Measurements from ENCODE around the gene RPS6KL1.

DNA sequence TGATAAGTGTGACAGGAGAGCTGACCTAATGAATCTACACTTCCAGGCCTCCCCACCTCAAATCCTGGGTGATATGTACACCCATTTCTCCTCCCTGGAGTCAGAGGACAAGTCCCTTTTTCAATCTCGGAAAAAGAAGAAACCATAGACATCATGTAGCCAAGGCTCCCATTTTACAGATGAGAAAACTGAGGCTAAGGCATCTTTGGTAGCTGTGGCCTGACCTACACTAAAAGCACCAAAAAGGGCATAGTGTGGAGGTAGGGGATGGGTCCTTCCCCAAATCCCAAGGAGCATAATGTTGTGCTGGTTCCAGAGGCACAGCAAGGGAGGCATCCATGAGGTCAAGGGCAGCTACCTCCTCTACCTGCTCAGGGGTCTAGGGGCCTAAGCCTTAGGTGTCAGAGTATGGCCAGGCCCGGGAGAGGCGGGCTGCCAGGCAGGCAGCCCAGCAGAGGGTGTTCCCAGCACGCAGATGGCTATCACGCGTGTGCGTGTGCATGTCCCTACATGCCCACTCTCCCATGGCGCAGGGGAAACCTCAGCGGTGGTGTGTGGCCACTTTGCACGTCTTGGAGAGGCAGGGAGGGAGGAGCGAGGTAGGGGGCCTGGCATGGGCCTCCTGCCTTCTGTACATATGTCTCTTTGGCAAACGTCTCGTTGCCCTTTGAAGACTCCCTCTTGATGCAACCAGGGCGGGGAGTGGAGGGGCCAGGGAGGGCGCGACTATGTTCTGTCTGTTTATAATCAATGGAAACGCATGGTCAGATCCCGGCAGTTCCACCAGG is 29.8 kb upstream of the RPS6KL1 start:
- TF ChIP-seq POLR2AphosphoS5 (IDR thresholded peaks at IDR 0.05; ENCODE audit: low read depth, low read length): no peak
- TF ChIP-seq TAF1 (IDR thresholded peaks at IDR 0.05; ENCODE audit: borderline replicate concordance, low read depth, low read length): no peak
- no peak for TF ChIP-seq POLR2A (IDR thresholded peaks at IDR 0.05; ENCODE audit: low read depth, low read length)

All from GM12892 (cell line).